B cell (primary cell): Measurements from ENCODE around the gene NRF1.

Experiments used
- EZH2 ChIP-seq: IDR thresholded peaks from 2 replicates; pipeline ENCODE4 v1.6.1; 2012; ENCODE audit warnings: borderline replicate concordance, low read depth, mild to moderate bottlenecking, moderate library complexity, low read length; ENCODE audit not compliant: insufficient read depth, poor library complexity, severe bottlenecking
- TF ChIP-seq, protein P1 (sequence below): fragments of 200-600 bp; IDR thresholded peaks from one replicate; pipeline ENCODE4 v1.8.0; 2022; ENCODE audit warnings: antibody characterized with exemption, mild to moderate bottlenecking

DNA sequence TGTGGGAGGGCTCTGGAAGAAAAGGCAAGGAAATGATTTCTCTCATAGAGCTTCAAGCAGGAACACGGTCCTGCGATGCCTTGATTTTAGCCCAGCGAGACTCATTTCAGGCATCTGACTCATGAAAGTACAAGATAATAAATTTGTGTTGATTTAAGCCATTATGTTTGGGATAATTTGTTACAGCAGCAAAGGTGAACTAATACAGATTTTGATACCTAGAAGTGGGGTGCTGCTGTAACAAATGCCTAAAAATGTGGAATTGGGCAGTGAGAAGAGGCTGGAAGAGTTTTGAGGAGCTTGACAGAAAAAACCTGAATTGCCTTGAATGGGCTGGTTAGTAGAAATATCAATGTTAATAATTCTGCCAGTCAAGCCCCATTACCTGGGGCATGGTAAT lies 44.1 kb upstream of the NRF1 start:
- TF ChIP-seq, protein P1, sequence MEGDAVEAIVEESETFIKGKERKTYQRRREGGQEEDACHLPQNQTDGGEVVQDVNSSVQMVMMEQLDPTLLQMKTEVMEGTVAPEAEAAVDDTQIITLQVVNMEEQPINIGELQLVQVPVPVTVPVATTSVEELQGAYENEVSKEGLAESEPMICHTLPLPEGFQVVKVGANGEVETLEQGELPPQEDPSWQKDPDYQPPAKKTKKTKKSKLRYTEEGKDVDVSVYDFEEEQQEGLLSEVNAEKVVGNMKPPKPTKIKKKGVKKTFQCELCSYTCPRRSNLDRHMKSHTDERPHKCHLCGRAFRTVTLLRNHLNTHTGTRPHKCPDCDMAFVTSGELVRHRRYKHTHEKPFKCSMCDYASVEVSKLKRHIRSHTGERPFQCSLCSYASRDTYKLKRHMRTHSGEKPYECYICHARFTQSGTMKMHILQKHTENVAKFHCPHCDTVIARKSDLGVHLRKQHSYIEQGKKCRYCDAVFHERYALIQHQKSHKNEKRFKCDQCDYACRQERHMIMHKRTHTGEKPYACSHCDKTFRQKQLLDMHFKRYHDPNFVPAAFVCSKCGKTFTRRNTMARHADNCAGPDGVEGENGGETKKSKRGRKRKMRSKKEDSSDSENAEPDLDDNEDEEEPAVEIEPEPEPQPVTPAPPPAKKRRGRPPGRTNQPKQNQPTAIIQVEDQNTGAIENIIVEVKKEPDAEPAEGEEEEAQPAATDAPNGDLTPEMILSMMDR: no peak
- no peak for TF ChIP-seq EZH2
